Esophagus squamous epithelium (tissue), 4 donors: ENCODE results near the gene RCOR3.
"Not testable (repeated sequence)": the region's sequence is repeated elsewhere in the genome, so short reads cannot be mapped to it uniquely, and the experiment has no call there.

Experiments
- POLR2A ChIP-seq, 4 donors: fragments of 450-650 bp; IDR thresholded peaks; one replicate each; pipeline ENCODE4 v1.6.1; 2017; ENCODE audit warnings: antibody characterized with exemption in 4 of 4, mild to moderate bottlenecking in 4 of 4, moderate library complexity in 3 of 4
- TF ChIP-seq, protein P1 (sequence below), 6 experiments: fragments of 450-650 bp in 4 of 6; fragments of 200-600 bp in 2 of 6; sonication (generic) in 2 of 6; IDR thresholded peaks; one replicate each; pipeline ENCODE4 v1.5.1; 2016 to 2019; ENCODE audit warnings: antibody characterized with exemption in 6 of 6, mild to moderate bottlenecking in 4 of 6, moderate library complexity in 4 of 6

DNA sequence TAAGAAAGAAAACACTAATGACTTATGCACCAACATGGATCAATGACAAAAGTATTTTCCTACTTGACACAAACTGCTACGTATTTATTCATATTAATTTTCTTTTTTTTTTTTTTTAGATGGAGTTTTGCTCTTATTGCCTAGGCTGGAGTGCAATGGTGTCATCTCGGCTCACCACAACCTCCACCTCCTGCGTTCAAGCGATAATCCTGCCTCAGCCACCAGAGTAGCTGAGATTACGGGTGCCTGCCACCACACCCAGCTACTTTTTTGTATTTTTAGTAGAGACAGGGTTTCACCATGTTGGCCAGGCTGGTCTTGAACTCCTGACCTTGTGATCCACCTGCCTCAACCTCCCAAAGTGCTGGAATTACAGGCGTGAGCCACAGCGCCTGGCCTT, 62.5 kb downstream of the RCOR3 start:
- not testable (repeated sequence) for TF ChIP-seq POLR2A (IDR thresholded peaks at IDR 0.05)
- TF ChIP-seq, protein P1, sequence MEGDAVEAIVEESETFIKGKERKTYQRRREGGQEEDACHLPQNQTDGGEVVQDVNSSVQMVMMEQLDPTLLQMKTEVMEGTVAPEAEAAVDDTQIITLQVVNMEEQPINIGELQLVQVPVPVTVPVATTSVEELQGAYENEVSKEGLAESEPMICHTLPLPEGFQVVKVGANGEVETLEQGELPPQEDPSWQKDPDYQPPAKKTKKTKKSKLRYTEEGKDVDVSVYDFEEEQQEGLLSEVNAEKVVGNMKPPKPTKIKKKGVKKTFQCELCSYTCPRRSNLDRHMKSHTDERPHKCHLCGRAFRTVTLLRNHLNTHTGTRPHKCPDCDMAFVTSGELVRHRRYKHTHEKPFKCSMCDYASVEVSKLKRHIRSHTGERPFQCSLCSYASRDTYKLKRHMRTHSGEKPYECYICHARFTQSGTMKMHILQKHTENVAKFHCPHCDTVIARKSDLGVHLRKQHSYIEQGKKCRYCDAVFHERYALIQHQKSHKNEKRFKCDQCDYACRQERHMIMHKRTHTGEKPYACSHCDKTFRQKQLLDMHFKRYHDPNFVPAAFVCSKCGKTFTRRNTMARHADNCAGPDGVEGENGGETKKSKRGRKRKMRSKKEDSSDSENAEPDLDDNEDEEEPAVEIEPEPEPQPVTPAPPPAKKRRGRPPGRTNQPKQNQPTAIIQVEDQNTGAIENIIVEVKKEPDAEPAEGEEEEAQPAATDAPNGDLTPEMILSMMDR (IDR thresholded peaks at IDR 0.05) = not testable (repeated sequence)
